ENCODE measurements around the gene MTRR. TPM values are rescaled to one million over a fixed set of nuclear protein-coding genes. Genes with fewer than 3 reads are reported as not detected.

MTRR gene
- total and polyA plus RNA-seq, 2 of the 8 experiments (the other 6 are each of a cell fraction or from before 2014, with no cell fraction given) = 36.4 to 53.8 TPM

DNA sequence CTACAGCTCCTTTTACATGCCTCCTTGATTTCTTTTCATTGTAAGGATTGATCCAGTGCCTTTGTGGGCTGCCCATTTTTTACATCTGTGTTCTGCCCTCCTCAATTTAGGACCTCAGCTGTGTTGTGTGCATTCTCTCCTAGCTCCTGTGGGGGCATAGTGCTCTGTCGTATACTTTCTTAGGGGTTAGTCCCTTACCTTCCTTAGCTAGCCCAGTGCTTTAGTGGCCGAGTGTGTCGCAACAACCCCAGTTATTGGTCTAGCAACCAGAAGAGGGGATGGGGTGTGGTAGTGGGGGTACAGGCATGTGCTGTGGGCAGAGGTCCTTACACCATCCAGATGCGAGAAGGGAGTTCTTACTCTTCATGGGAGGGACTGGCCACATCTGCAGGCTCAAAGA is 12.1 kb downstream of the MTRR start:
- Histone ChIP-seq H3K4ac (replicated peaks; ENCODE audit: insufficient read length, low read depth, low read length) (no peak overlapping the region), H3K36me3 (ENCODE audit: control insufficient read depth in 2 of 4, insufficient read depth in 4 of 4, low read length in 3 of 4) (peaks cover 19 to 75% (median 49%) of the 10 kb centered on the region in 4 experiments), H3K4me2 (ENCODE audit: insufficient read depth in 1 of 2, low read depth in 2 of 2, low read length in 2 of 2) (no peak overlapping the region), H3K9ac (replicated peaks in 1 of 4; ENCODE audit: extremely low read depth in 1 of 4, low read depth in 3 of 4, low read length in 3 of 4) (no peak overlapping the region), H2BK20ac (ENCODE audit: low read length) (no peak overlapping the region), H2BK120ac (replicated peaks; ENCODE audit: low read depth, low read length) (no peak overlapping the region), H3K27ac (ENCODE audit: low read depth, low read length) (no peak overlapping the region), H3K56ac (replicated peaks; ENCODE audit: insufficient read length, low read depth, low read length) (no peak overlapping the region), H2AK5ac (ENCODE audit: low read depth, low read length) (no peak overlapping the region), H4K8ac (ENCODE audit: extremely low read depth, insufficient read depth, low read length) (no peak overlapping the region), H3K79me2 (ENCODE audit: control insufficient read depth in 1 of 2, insufficient read depth in 2 of 2, low read length in 2 of 2) (peaks cover 3 to 5% of the 10 kb centered on the region in 2 experiments; a peak in 2 of 4 replicates), H2AFZ (ENCODE audit: low read length) (no peak overlapping the region), H4K5ac (ENCODE audit: insufficient read length, low read depth, low read length) (no peak overlapping the region), H3K4me1 (replicated peaks in 1 of 4; ENCODE audit: control insufficient read depth in 3 of 4, insufficient read depth in 4 of 4, low read length in 3 of 4) (no peaks in the 10 kb centered on the region), H4K91ac (replicated peaks; ENCODE audit: insufficient read length, low read length) (no peak overlapping the region), H3K23me2 (ENCODE audit: low read depth, low read length) (no peaks in the 10 kb centered on the region), H3K23ac (ENCODE audit: insufficient read length) (no peak overlapping the region), H2BK5ac (ENCODE audit: low read depth, low read length) (no peak overlapping the region), H2BK12ac (ENCODE audit: low read depth, low read length) (no peak overlapping the region), H2BK15ac (ENCODE audit: low read length) (no peak overlapping the region), H4K20me1 (replicated peaks in 1 of 2; ENCODE audit: control insufficient read depth in 1 of 2, insufficient read depth in 2 of 2, low read length in 2 of 2) (peaks cover 4 to 11% of the 10 kb centered on the region in 2 experiments), H3K9me3 (ENCODE audit: insufficient read depth in 2 of 2, low read depth in 1 of 2, low read length in 1 of 2) (no peaks in the 10 kb centered on the region), H3K79me1 (ENCODE audit: low read depth, low read length) (peaks cover 5% of the 10 kb centered on the region; the same call in 1 of the 2 replicates), H3K18ac (ENCODE audit: extremely low read depth, low read length) (no peak overlapping the region), H3K14ac (ENCODE audit: insufficient read length) (no peak overlapping the region), H3K27me3 (replicated peaks in 1 of 4; ENCODE audit: control insufficient read depth in 3 of 4, extremely low read depth in 1 of 4, insufficient read depth in 3 of 4, low read length in 3 of 4) (no peaks in the 10 kb centered on the region), H3K4me3 (ENCODE audit: extremely low read depth in 1 of 4, insufficient read depth in 2 of 4, low read depth in 3 of 4, low read length in 4 of 4) (no peak overlapping the region)
- CTCF ChIA-PET (ENCODE audit: partially characterized antibody) = interaction anchor here (0.7 to 2.0 kb wide), 5 partner anchors 13 to 44 kb away, joined by 3 to 5 read pairs (median 3); partner anchors contain the start of genes FASTKD3 and MTRR
- POLR2A ChIA-PET (ENCODE audit: partially characterized antibody) = interaction anchor here (1.4 kb wide), 1 partner anchor 8 kb away, joined by 3 read pairs; no protein-coding TSS in a partner anchor
- FAIRE-seq (no peak), DNase-seq (ENCODE audit: low read depth in 1 of 2, low spot score in 2 of 2) (no peak)
- WGBS, 2 experiments (ENCODE audit: extremely low coverage in 1 of 2, insufficient coverage in 1 of 2, insufficient read length in 1 of 2, insufficient replicate concordance in 2 of 2, low coverage in 1 of 2, low lambda C conversion rate in 2 of 2, missing lambda C conversion rate in 1 of 2) = 95% methylated on average over 4 of the region's 4 CpGs; no CpG with 5 or more reads in 1 of the 2 experiments
- no peak for TF ChIP-seq SIN3A (conservative IDR thresholded peaks at IDR 0.05 in 1 of 2, IDR thresholded peaks at IDR 0.05 in 1 of 2; ENCODE audit: low read depth in 1 of 2, low read length in 2 of 2)
- TF ChIP-seq RBBP5 (IDR thresholded peaks at IDR 0.05; ENCODE audit: borderline replicate concordance, low read depth, low read length) = no peak
- TF ChIP-seq ASH2L (IDR thresholded peaks at IDR 0.05; ENCODE audit: low read length) = no peak
- no peak for TF ChIP-seq SP2 (IDR thresholded peaks at IDR 0.05; ENCODE audit: low read length)
- no peak for TF ChIP-seq SIX5 (IDR thresholded peaks at IDR 0.05; ENCODE audit: low read depth, low read length)
- no peak for TF ChIP-seq YY1 (IDR thresholded peaks at IDR 0.05; ENCODE audit: low read depth, low read length)
- TF ChIP-seq CEBPB (IDR thresholded peaks at IDR 0.05; ENCODE audit: low read depth, low read length) = peak; percentile 88
- TF ChIP-seq TEAD4 (IDR thresholded peaks at IDR 0.05; ENCODE audit: low read depth, low read length) = no peak
- TF ChIP-seq SRF (IDR thresholded peaks at IDR 0.05; ENCODE audit: low read depth, low read length) = no peak
- no peak for TF ChIP-seq RFX5 (IDR thresholded peaks at IDR 0.05; ENCODE audit: borderline replicate concordance, low read depth, low read length)
- no peak for TF ChIP-seq EZH2 (IDR thresholded peaks at IDR 0.05; ENCODE audit: low read depth, low read length, severe bottlenecking)
- TF ChIP-seq EGR1 (IDR thresholded peaks at IDR 0.05; ENCODE audit: borderline replicate concordance, low read depth, low read length) = no peak

Data from H1 (cell line).